HepG2 (cell line): Measurements from ENCODE around the gene LUZP1. TPM values are rescaled to one million over a fixed set of nuclear protein-coding genes. Genes with fewer than 3 reads are reported as not detected.

Source experiments
- ATAC-seq: fragments of 200-7000 bp; cut with Tn5 transposase; 3 replicates; pipeline ENCODE4 v1.9.1; 2020; ENCODE audit warnings: mild to moderate bottlenecking, moderate library complexity
- BruUV-seq: library from RNA; stranded (reverse); fragments of 400-500 nt; replicated peaks from 2 replicates; lab custom pipeline; 2021; lab: Mats Ljungman, UMichigan
- CTCF ChIA-PET: fragments of 300-600 bp; formaldehyde crosslinking; extraction: SDS; loops from one replicate; lab custom pipeline; 2021; ENCODE audit warnings: low total read pairs, inconsistent platforms, low intra/inter-chr PET ratio; lab: Yijun Ruan, JAX
- POLR2A ChIA-PET: fragments of 350-600 bp; sonication (Branson Sonifier 250); formaldehyde crosslinking; loops from one replicate; lab custom pipeline; 2020; ENCODE audit warnings: antibody characterized with exemption, inconsistent platforms; lab: Yijun Ruan, JAX
- DNase-seq: peaks from one replicate; pipeline ENCODE4 v3.0.0-alpha.2; 2015; ENCODE audit warnings: low spot score
- FAIRE-seq: peaks from 3 replicates; lab custom pipeline; 2011; peaks lifted over from hg19 to GRCh38; lab: Jason Lieb, UNC
- H2AFZ ChIP-seq: one replicate; pipeline ENCODE4 v1.6.1; 2011; ENCODE audit warnings: low read length, inconsistent platforms
- H3K27ac ChIP-seq: fragments of 300-600 bp; 3 replicates; pipeline ENCODE4 v1.8.0; 2011; ENCODE audit warnings: mixed run types, mild to moderate bottlenecking, mixed read lengths, low read length, inconsistent platforms; ENCODE audit not compliant: insufficient read depth; ENCODE audit errors: extremely low read length
- H3K27me3 ChIP-seq, 2 experiments: fragments of 200-600 bp in 1 of 2; 2 replicates in 1 of 2; 3 replicates in 1 of 2; pipeline versions ENCODE4 v1.6.0 to v1.8.0; 2011; ENCODE audit warnings: low read length in 2 of 2, mild to moderate bottlenecking in 2 of 2, moderate library complexity in 2 of 2, inconsistent platforms in 1 of 2; ENCODE audit not compliant: insufficient read depth in 2 of 2, control insufficient read depth in 1 of 2
- H3K36me3 ChIP-seq, 2 experiments: fragments of 200-600 bp in 1 of 2; replicated peaks in 1 of 2; 2 replicates in 1 of 2; 3 replicates in 1 of 2; pipeline versions ENCODE4 v1.5.1 to v1.8.0; 2011; ENCODE audit warnings: low read length in 2 of 2, inconsistent platforms in 1 of 2; ENCODE audit not compliant: insufficient read depth in 2 of 2, control insufficient read depth in 1 of 2
- H3K4me1 ChIP-seq: 2 replicates; pipeline ENCODE4 v1.5.1; 2012; ENCODE audit warnings: low read length, inconsistent platforms; ENCODE audit not compliant: insufficient read depth
- H3K4me2 ChIP-seq: 2 replicates; pipeline ENCODE4 v1.6.0; 2011; ENCODE audit warnings: low read depth, low read length, inconsistent platforms
- H3K4me3 ChIP-seq, 3 experiments: fragments of 200-600 bp in 1 of 3; sonication (generic), shearing (Covaris generic) in 1 of 3; replicated peaks in 1 of 3; 2 replicates each; pipeline ENCODE4 v1.5.1; 2011 to 2016; ENCODE audit warnings: low read length in 3 of 3, inconsistent platforms in 2 of 3, low read depth in 2 of 3, mild to moderate bottlenecking in 2 of 3, control low read depth in 1 of 3, mixed read lengths in 1 of 3; ENCODE audit not compliant: insufficient read depth in 1 of 3
- H3K79me2 ChIP-seq: one replicate; pipeline ENCODE4 v1.6.1; 2011; ENCODE audit warnings: low read length, inconsistent platforms; ENCODE audit not compliant: insufficient read depth
- H3K9ac ChIP-seq: 2 replicates; pipeline ENCODE4 v1.6.0; 2011; ENCODE audit warnings: mild to moderate bottlenecking, low read depth, low read length, inconsistent platforms; ENCODE audit not compliant: insufficient read depth
- H3K9me3 ChIP-seq: 2 replicates; pipeline ENCODE4 v1.5.1; 2012; ENCODE audit warnings: mild to moderate bottlenecking, low read length
- H4K20me1 ChIP-seq: 2 replicates; pipeline ENCODE4 v1.6.0; 2011; ENCODE audit warnings: inconsistent platforms, mild to moderate bottlenecking, low read length, moderate library complexity; ENCODE audit not compliant: insufficient read depth
- AGO1 ChIP-seq: fragments of 200-400 bp; formaldehyde crosslinking; IDR thresholded peaks from 2 replicates; pipeline ENCODE4 v1.6.1; 2017; ENCODE audit warnings: mild to moderate bottlenecking, low read depth, low read length, moderate library complexity; ENCODE audit not compliant: poor library complexity, severe bottlenecking
- HDAC6 ChIP-seq: fragments of 200-600 bp; sonication (generic); IDR thresholded peaks from 2 replicates; pipeline ENCODE4 v1.7.0; 2017; ENCODE audit warnings: mild to moderate bottlenecking, antibody characterized with exemption, low read length, low read depth
- KDM5B ChIP-seq: sonication (generic); formaldehyde crosslinking; IDR thresholded peaks from 2 replicates; pipeline ENCODE4 v1.4.0; 2020; ENCODE audit warnings: missing genetic modification reagents, mild to moderate bottlenecking, borderline replicate concordance
- KDM6A ChIP-seq: IDR thresholded peaks from 2 replicates; pipeline ENCODE4 v1.6.1; 2016; ENCODE audit warnings: low read depth
- NR2F2 ChIP-seq: IDR thresholded peaks from 2 replicates; pipeline ENCODE4 v1.6.1; 2012; ENCODE audit warnings: low read depth, inconsistent platforms, borderline replicate concordance
- POLR2AphosphoS2 ChIP-seq: IDR thresholded peaks from 2 replicates; pipeline ENCODE4 v1.6.1; 2011; ENCODE audit warnings: low read depth, low read length, improper control_type of control experiment
- RBM22 ChIP-seq: fragments of 200-400 bp; formaldehyde crosslinking; optimal IDR thresholded peaks from 2 replicates; pipeline ENCODE3; 2017; ENCODE audit warnings: mild to moderate bottlenecking, low read length, moderate library complexity
- RFXAP ChIP-seq: sonication (generic); formaldehyde crosslinking; IDR thresholded peaks from 2 replicates; pipeline ENCODE4 v1.4.0; 2020; ENCODE audit warnings: missing genetic modification reagents, borderline replicate concordance
- SIX4 ChIP-seq: sonication (generic); formaldehyde crosslinking; IDR thresholded peaks from 2 replicates; pipeline ENCODE4 v1.4.0; 2020; ENCODE audit warnings: missing genetic modification reagents
- SMARCC2 ChIP-seq: fragments of 450-650 bp; IDR thresholded peaks from 2 replicates; pipeline ENCODE4 v1.6.1; 2017; ENCODE audit warnings: antibody characterized with exemption, mild to moderate bottlenecking
- SRSF9 ChIP-seq: fragments of 200-400 bp; formaldehyde crosslinking; IDR thresholded peaks from 2 replicates; pipeline ENCODE4 v1.6.1; 2018; ENCODE audit warnings: borderline replicate concordance, mild to moderate bottlenecking, low read depth, low read length; ENCODE audit not compliant: insufficient read depth, poor library complexity, severe bottlenecking
- TCF7 ChIP-seq: sonication (generic); IDR thresholded peaks from 2 replicates; pipeline ENCODE4 v1.6.1; 2016; ENCODE audit warnings: antibody characterized with exemption, low read depth
- TSC22D2 ChIP-seq: sonication (generic); formaldehyde crosslinking; IDR thresholded peaks from 2 replicates; pipeline ENCODE4 v1.5.1; 2020; ENCODE audit warnings: missing genetic modification reagents, mild to moderate bottlenecking, borderline replicate concordance
- WGBS: methylation state at CpG from one replicate; pipeline ENCODE4 v1.1.6; 2017; ENCODE audit warnings: low lambda C conversion rate; 5-methylcytosine and 5-hydroxymethylcytosine counted together
- in situ Hi-C: cut with HindIII; loops from 2 replicates; pipeline ENCODE4 v1.10.0; 2017; ENCODE audit warnings: low pct_unique_long_range_greater_than_20kb; ENCODE audit not compliant: extremely low pct_ligation_motif_present
- intact Hi-C: fragments of 100-400 bp; cut with micrococcal nuclease; formaldehyde crosslinking; loops from one replicate; pipeline ENCODE4 v1.10.0; 2022; ENCODE audit not compliant: unreplicated experiment
- polyA plus RNA-seq, 8 experiments: library from polyadenylated mRNA; depleted of rRNA in 3 of 8; stranded (reverse) in 7 of 8; unstranded in 1 of 8; fragments of >200 nt; fragmentation: Illumina TruSeq in 4 of 8; extraction: Trizol in 4 of 8; gene quantifications; 2 replicates each; pipeline versions ENCODE4 v1.2.1 to v1.2.3, GENCODE V29; 2011 to 2016; ENCODE audit warnings: low read depth in 4 of 8, missing spikeins in 1 of 8, mixed read lengths in 1 of 8; ENCODE audit not compliant: insufficient read depth in 1 of 8
- total RNA-seq, 5 experiments: library from RNA; depleted of rRNA; stranded (reverse); fragments of >200 nt; fragmentation: Illumina TruSeq; extraction: Trizol; gene quantifications; 2 replicates each; pipeline ENCODE4 v1.2.3, GENCODE V29; 2016; ENCODE audit warnings: low read depth in 1 of 5
- TF ChIP-seq, protein P1 (sequence below): fragments of 450-650 bp; IDR thresholded peaks from 2 replicates; pipeline ENCODE4 v1.6.1; 2017; ENCODE audit warnings: mild to moderate bottlenecking
- TF ChIP-seq, protein P2 (sequence below): sonication (generic); formaldehyde crosslinking; IDR thresholded peaks from 2 replicates; pipeline ENCODE4 v1.5.0; 2020; ENCODE audit warnings: mild to moderate bottlenecking, missing genetic modification reagents, borderline replicate concordance

LUZP1 gene
- total and polyA plus RNA-seq, 2 of the 13 experiments (the other 11 are each of a cell fraction or from before 2014, with no cell fraction given), result 6.9 to 12.7 TPM

DNA sequence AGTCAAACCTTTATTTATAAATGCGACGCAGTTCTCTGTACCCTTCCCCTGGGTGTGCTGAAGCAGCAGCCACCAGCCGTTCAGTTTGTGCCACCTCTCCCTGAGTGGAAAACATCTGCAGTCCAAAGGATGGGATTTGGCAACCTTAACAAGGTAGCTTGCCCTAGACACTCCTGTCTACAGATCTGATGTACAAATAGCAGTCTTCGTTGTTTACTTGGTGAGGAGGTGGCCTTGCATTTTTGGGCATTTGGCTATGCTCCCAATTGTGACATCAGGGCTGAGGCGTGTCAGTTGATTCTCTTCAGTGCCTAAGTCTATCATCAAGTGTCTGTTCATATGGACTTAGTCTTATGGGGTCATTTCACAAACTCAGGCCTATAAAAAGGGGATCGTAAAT is 89.6 kb downstream of the LUZP1 start:
- H3K9me3 ChIP-seq, result no peaks in the 10 kb centered on the region
- FAIRE-seq (no peak), DNase-seq (no peak), ATAC-seq (no peak)
- TF ChIP-seq, protein P1, sequence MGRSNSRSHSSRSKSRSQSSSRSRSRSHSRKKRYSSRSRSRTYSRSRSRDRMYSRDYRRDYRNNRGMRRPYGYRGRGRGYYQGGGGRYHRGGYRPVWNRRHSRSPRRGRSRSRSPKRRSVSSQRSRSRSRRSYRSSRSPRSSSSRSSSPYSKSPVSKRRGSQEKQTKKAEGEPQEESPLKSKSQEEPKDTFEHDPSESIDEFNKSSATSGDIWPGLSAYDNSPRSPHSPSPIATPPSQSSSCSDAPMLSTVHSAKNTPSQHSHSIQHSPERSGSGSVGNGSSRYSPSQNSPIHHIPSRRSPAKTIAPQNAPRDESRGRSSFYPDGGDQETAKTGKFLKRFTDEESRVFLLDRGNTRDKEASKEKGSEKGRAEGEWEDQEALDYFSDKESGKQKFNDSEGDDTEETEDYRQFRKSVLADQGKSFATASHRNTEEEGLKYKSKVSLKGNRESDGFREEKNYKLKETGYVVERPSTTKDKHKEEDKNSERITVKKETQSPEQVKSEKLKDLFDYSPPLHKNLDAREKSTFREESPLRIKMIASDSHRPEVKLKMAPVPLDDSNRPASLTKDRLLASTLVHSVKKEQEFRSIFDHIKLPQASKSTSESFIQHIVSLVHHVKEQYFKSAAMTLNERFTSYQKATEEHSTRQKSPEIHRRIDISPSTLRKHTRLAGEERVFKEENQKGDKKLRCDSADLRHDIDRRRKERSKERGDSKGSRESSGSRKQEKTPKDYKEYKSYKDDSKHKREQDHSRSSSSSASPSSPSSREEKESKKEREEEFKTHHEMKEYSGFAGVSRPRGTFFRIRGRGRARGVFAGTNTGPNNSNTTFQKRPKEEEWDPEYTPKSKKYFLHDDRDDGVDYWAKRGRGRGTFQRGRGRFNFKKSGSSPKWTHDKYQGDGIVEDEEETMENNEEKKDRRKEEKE, result no peak
- no peak for TF ChIP-seq TSC22D2
- no peak for TF ChIP-seq KDM6A (CRISPR knock-in tag)
- no peak for TF ChIP-seq HDAC6
- TF ChIP-seq RBM22, result peak; percentile 57
- TF ChIP-seq KDM5B (CRISPR knock-in tag), result no peak
- H3K4me2 ChIP-seq, result no peak overlapping the region
- in situ Hi-C loops, result no loop called here
- no peak overlapping the region for H3K4me3 ChIP-seq
- H2AFZ ChIP-seq, result no peak overlapping the region
- peaks cover 37 to 75% of the 10 kb centered on the region in 2 experiments for H3K36me3 ChIP-seq
- no peak overlapping the region for H3K9ac ChIP-seq
- 90% methylated on average over 6 of the region's 6 CpGs for WGBS
- no peaks in the 10 kb centered on the region for H4K20me1 ChIP-seq
- CTCF ChIA-PET, result no interaction called here
- H3K4me1 ChIP-seq, result no peaks in the 10 kb centered on the region
- H3K79me2 ChIP-seq, result no peaks in the 10 kb centered on the region
- H3K27me3 ChIP-seq, result no peaks in the 10 kb centered on the region
- POLR2A ChIA-PET, result no interaction called here
- no peak overlapping the region for H3K27ac ChIP-seq
- BruUV-seq, result no TSS peak
- intact Hi-C loops, result no loop called here

DNA sequence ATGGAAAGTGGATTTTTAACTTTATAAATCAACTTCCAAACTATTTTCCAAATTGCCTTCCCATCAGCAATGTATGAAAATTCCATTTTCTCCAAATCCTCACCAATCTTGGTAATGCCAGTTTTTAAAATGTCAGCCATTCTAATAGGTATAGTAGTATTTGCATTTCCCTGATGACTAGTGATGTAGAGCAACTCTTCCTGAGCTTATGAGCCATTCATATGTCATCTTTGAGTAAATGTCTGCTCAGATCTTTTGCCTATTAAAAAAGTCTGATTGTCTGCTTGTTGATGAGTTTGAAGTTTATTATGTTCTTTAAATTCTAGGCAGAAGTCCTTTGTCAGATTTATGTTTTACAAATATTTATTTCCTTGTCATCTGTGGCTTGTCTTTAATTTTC is 94.6 kb downstream of the LUZP1 start:
- Histone ChIP-seq H3K27me3 (no peaks in the 10 kb centered on the region), H4K20me1 (no peaks in the 10 kb centered on the region), H3K9ac (no peak overlapping the region), H3K4me3 (no peak overlapping the region), H3K36me3 (peaks cover 23 to 71% of the 10 kb centered on the region in 2 experiments), H3K9me3 (no peaks in the 10 kb centered on the region), H2AFZ (no peak overlapping the region), H3K4me2 (no peak overlapping the region), H3K27ac (no peak overlapping the region), H3K79me2 (no peaks in the 10 kb centered on the region), H3K4me1 (no peaks in the 10 kb centered on the region)
- ATAC-seq (no peak), DNase-seq (no peak), FAIRE-seq (no peak)
- no TSS peak for BruUV-seq
- in situ Hi-C loops (no loop called here), intact Hi-C loops (no loop called here)
- ChIA-PET POLR2A (no interaction called here), CTCF (no interaction called here)
- no peak for TF ChIP-seq SMARCC2
- TF ChIP-seq, protein P2, sequence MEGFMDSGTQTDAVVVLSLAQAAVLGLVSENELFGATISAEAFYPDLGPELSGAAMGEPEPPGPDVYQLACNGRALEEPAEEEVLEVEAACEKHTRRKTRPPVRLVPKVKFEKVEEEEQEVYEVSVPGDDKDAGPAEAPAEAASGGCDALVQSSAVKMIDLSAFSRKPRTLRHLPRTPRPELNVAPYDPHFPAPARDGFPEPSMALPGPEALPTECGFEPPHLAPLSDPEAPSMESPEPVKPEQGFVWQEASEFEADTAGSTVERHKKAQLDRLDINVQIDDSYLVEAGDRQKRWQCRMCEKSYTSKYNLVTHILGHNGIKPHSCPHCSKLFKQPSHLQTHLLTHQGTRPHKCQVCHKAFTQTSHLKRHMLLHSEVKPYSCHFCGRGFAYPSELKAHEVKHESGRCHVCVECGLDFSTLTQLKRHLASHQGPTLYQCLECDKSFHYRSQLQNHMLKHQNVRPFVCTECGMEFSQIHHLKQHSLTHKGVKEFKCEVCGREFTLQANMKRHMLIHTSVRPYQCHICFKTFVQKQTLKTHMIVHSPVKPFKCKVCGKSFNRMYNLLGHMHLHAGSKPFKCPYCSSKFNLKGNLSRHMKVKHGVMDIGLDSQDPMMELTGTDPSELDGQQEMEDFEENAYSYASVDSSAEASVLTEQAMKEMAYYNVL, result no peak
- no peak for TF ChIP-seq NR2F2
- no peak for TF ChIP-seq RFXAP (CRISPR knock-in tag)
- no peak for TF ChIP-seq POLR2AphosphoS2
- TF ChIP-seq TCF7, result no peak
- no peak for TF ChIP-seq SIX4 (CRISPR knock-in tag)
- TF ChIP-seq AGO1, result no peak
- no peak for TF ChIP-seq SRSF9
